SJCRH30 (cell line): ENCODE measurements around the gene FAR2. TPM values are rescaled to one million over a fixed set of nuclear protein-coding genes. Genes with fewer than 3 reads are reported as not detected.
"Not testable (repeated sequence)": the region's sequence is repeated elsewhere in the genome, so short reads cannot be mapped to it uniquely, and the experiment has no call there.

Experiments used
- DNase-seq, 2 experiments: peaks; one replicate each; pipeline ENCODE4 v3.0.0-alpha.2; 2015 to 2020
- H3K27ac ChIP-seq: fragments of 250-450 bp; sonication (Bioruptor Pico); 2 replicates; pipeline ENCODE4 v1.5.1; 2020; ENCODE audit warnings: mild to moderate bottlenecking, moderate library complexity
- H3K27me3 ChIP-seq: fragments of 250-450 bp; sonication (Bioruptor Pico); 2 replicates; pipeline ENCODE4 v1.5.1; 2020; ENCODE audit warnings: mild to moderate bottlenecking, moderate library complexity
- H3K36me3 ChIP-seq: fragments of 250-450 bp; sonication (Bioruptor Pico); 2 replicates; pipeline ENCODE4 v1.5.1; 2020; ENCODE audit warnings: mild to moderate bottlenecking, moderate library complexity
- H3K4me1 ChIP-seq: fragments of 250-450 bp; sonication (Bioruptor Pico); 2 replicates; pipeline ENCODE4 v1.5.1; 2020; ENCODE audit warnings: mild to moderate bottlenecking, moderate library complexity
- H3K4me3 ChIP-seq: fragments of 250-450 bp; sonication (Bioruptor Pico); 2 replicates; pipeline ENCODE4 v1.5.1; 2020; ENCODE audit warnings: mild to moderate bottlenecking, moderate library complexity
- H3K9me3 ChIP-seq: fragments of 250-450 bp; sonication (Bioruptor Pico); replicated peaks from 2 replicates; pipeline ENCODE4 v1.5.1; 2020; ENCODE audit warnings: mild to moderate bottlenecking, moderate library complexity
- total RNA-seq: library from RNA; depleted of rRNA; stranded (reverse); fragments of >200 nt; shearing (Covaris generic); gene quantifications from 2 replicates; pipeline ENCODE4 v1.2.3, GENCODE V29; 2014

The FAR2 gene
- total RNA-seq, 1 experiment from 2014 or later: 19.1 TPM

- H3K36me3 ChIP-seq: no peaks in the 10 kb centered on the region
- no peak overlapping the region for H3K4me3 ChIP-seq
- no peak for DNase-seq
- H3K9me3 ChIP-seq: no peaks in the 10 kb centered on the region
- H3K27ac ChIP-seq: no peak overlapping the region
- peaks cover 4% of the 10 kb centered on the region; the same call in 1 of the 2 replicates for H3K4me1 ChIP-seq
- no peaks in the 10 kb centered on the region for H3K27me3 ChIP-seq
These were observed 15.7 kb downstream of the FAR2 start for GRCh38 chr12:29164477-29165393.

DNA sequence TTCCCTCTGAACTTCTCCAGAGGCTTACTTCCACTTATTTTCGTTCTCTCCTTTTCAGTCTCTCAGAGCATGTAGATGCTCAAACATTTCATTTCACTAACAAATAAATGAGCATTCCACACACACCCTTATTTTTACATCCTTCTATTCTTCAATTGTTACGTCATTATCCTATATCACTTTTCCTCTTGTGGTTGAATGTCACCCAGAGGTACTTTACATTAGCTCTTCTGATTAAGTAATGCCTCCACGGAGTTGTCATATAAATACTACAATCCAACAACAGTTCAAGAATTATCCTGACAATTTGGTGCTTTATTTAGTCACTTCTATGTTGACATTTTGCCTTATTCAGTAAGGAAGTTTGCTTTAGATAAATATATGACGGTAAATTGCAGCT lies 18.4 kb downstream of the FAR2 start:
- DNase-seq: no peak
- Histone ChIP-seq H3K4me3 (no peak overlapping the region), H3K36me3 (no peaks in the 10 kb centered on the region)

DNA sequence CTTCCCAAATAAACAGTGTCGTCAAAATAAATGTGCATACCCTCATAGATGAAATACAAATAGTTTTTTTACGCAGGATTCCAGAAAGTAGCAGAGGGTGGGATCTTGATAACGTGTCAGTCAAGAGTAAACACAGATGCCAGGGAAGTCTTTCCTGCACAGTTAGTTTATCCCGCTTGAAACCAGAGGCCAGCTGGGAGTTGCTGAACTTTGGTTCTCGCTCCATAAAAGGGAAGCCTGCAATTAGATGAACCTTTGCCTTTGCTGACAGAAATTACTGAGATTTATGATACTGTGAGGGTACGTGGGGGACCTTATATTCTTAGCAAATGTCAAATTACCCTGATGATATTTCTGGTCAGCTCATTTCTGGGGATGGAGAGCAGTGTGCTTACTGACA lies 18.9 kb downstream of the FAR2 start:
- no peak overlapping the region for H3K4me3 ChIP-seq
- DNase-seq: no peak
- no peaks in the 10 kb centered on the region for H3K27me3 ChIP-seq
- no peaks in the 10 kb centered on the region for H3K36me3 ChIP-seq
- no peak overlapping the region for H3K27ac ChIP-seq
- H3K4me1 ChIP-seq: peaks cover 4% of the 10 kb centered on the region; the same call in 1 of the 2 replicates
- no peaks in the 10 kb centered on the region for H3K9me3 ChIP-seq

More for the DNA sequence above, 18.4 kb downstream of the FAR2 start:
- Histone ChIP-seq H3K4me1 (peaks cover 4% of the 10 kb centered on the region; the same call in 1 of the 2 replicates), H3K9me3 (no peaks in the 10 kb centered on the region), H3K27me3 (no peaks in the 10 kb centered on the region), H3K27ac (no peak overlapping the region)

DNA sequence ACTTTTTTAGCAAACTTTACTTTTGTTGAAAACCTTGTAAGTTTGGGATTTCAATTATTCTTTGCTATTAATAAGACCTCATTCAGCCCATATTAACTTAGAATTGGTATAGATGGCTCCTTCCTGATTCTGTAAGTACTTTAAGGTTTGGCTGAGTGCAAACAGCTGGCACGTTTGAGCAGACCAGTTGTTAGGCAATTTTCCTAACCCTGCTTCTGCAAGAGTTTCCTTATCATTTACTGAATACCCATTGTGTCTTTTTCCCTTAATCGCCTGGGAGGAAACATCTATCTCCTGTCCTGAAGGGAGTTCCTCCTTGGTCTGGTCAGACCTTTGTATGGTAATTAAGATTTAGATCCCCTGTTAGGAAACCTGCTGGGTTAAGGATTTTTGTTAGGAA lies 20.9 kb downstream of the FAR2 start:
- not testable (repeated sequence) for H3K27me3 ChIP-seq, H3K4me3 ChIP-seq, DNase-seq, H3K27ac ChIP-seq, H3K9me3 ChIP-seq, H3K36me3 ChIP-seq, H3K4me1 ChIP-seq

DNA sequence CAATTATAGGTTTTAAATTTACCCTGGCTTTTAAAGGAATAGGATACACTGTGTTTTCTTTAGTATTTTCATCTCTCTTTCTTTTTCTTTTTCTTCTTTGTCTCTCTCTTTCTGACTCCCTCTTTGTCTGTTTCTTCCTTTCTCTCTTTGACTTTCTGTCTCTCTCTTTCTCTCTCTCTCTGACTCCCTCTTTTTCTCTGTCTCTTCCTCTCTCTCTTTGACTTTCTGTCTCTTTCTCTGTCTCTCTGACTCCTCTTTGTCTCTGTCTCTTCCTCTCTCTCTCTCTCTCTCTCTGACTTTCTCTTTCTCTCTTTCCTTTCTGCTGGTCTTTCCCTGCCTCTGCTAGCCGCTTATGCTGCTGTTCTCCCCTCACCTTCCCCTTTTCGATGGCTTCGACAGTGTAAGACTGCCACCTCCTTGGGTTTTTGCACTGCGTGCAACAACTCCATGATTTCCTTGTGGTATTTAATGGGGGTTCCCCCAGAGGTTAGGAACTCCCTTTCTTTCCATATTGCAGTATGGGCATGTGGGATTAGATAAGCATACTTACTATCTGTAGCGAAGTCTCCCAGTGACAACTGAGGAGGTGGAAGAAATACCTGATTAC lies 21.5 kb downstream of the FAR2 start:
- not testable (repeated sequence) for H3K4me3 ChIP-seq, H3K4me1 ChIP-seq, H3K27ac ChIP-seq, H3K36me3 ChIP-seq, H3K27me3 ChIP-seq, H3K9me3 ChIP-seq, DNase-seq

GRCh38 chr12:29171421-29172258 lies 22.6 kb downstream of the FAR2 start:
- H3K27me3 ChIP-seq: no peaks in the 10 kb centered on the region
- no peak overlapping the region for H3K4me3 ChIP-seq
- no peaks in the 10 kb centered on the region for H3K4me1 ChIP-seq
- no peaks in the 10 kb centered on the region for H3K9me3 ChIP-seq
- no peaks in the 10 kb centered on the region for H3K36me3 ChIP-seq
- no peak overlapping the region for H3K27ac ChIP-seq
- no peak for DNase-seq

DNA sequence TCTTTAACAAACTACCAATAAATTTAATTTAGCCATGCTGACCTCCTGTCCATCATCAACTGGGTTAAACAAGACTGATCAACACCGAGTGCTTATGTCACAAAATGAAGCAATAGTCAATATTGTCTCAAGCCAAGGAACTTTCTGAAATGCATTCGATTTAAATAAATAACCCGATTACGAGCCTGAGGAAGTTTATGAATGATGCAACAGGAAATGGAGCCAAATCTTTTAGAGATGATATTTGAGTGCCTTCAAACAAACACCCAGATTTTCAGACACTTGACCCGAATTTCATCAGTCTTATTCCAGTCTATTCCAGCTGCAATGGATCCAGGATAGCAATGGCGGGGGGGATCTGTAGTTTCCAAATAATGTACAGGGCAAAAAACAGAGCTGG lies 27.9 kb downstream of the FAR2 start:
- DNase-seq: no peak
- no peaks in the 10 kb centered on the region for H3K36me3 ChIP-seq

DNA sequence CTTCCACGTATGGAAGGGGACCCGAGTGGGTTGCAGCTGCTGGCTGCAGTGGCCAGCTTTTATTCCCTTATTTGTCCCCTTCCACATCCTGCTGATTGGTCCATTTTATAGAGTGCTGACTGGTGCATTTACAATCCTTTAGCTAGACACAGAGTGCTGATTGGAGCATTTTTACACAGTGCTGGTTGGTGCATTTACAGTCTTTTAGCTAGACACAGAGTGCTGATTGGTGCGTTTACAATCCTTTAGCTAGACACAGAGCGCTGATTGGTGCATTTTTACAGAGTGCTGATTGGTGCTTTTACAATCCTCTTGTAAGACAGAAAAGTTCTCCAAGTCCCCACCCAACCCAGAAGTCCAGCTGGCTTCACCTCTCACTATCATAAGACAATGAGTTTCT lies 33.2 kb downstream of the FAR2 start:
- H3K36me3 ChIP-seq, DNase-seq, H3K4me1 ChIP-seq, H3K27me3 ChIP-seq, H3K27ac ChIP-seq, H3K4me3 ChIP-seq, H3K9me3 ChIP-seq: not testable (repeated sequence)

More for the DNA sequence above, 27.9 kb downstream of the FAR2 start:
- Histone ChIP-seq H3K9me3 (no peaks in the 10 kb centered on the region), H3K4me1 (no peaks in the 10 kb centered on the region), H3K27ac (no peak overlapping the region), H3K4me3 (no peak overlapping the region), H3K27me3 (no peaks in the 10 kb centered on the region)

DNA sequence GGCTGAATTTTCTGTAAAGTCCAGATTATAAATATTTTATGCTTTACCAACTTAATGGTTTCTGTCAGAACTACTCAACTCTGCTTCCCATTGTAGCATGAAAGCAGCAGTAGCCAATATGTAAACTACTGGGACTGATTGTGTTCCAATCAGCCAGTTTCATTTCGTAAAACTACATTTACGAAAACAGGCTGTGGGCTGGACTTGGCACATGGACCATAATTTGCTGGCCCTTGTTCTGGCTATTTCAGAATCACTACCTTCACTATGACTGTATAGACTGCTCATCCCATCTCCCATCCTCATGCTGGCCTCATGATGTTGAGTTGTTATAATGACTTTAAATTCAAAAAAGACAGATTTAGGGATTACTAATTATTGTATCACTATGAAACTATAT lies 38.7 kb downstream of the FAR2 start:
- Histone ChIP-seq H3K4me1 (no peaks in the 10 kb centered on the region), H3K27ac (no peak overlapping the region), H3K9me3 (no peaks in the 10 kb centered on the region; the same call in 1 of the 2 replicates), H3K4me3 (no peak overlapping the region), H3K36me3 (no peaks in the 10 kb centered on the region), H3K27me3 (no peaks in the 10 kb centered on the region)
- no peak for DNase-seq

GRCh38 chr12:29191267-29191850 lies 42.3 kb downstream of the FAR2 start:
- Histone ChIP-seq H3K36me3 (no peaks in the 10 kb centered on the region), H3K27me3 (no peaks in the 10 kb centered on the region)

DNA sequence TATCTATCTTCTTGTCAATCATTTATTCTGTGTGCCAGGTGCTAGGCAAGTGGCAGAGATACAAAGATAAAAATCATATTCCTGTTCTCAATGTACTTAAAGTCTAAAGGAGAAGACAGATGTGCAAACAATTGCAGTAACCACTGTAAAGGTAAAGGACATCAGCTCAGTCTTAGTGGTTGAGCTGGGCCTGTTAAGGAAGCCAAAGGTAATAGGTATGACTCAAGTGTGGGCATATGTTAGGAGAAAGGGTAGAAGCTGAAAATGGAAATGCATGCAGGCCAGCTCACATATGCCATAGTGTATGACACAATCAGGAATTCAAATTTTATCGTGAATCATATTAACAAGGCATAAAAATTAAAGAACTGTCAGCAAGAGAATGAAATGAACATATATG lies 49.8 kb downstream of the FAR2 start:
- H3K36me3 ChIP-seq: no peaks in the 10 kb centered on the region
- no peak overlapping the region for H3K4me3 ChIP-seq
- no peak overlapping the region for H3K27ac ChIP-seq
- no peaks in the 10 kb centered on the region for H3K4me1 ChIP-seq
- DNase-seq: no peak
- H3K27me3 ChIP-seq: no peaks in the 10 kb centered on the region
- H3K9me3 ChIP-seq: no peaks in the 10 kb centered on the region

More at GRCh38 chr12:29191267-29191850, 42.3 kb downstream of the FAR2 start:
- no peak overlapping the region for H3K27ac ChIP-seq
- no peak for DNase-seq
- H3K9me3 ChIP-seq: no peaks in the 10 kb centered on the region
- no peak overlapping the region for H3K4me3 ChIP-seq
- H3K4me1 ChIP-seq: no peaks in the 10 kb centered on the region

- H3K9me3 ChIP-seq: no peaks in the 10 kb centered on the region
- no peak overlapping the region for H3K27ac ChIP-seq
- no peaks in the 10 kb centered on the region for H3K36me3 ChIP-seq
- H3K4me3 ChIP-seq: no peak overlapping the region
- no peaks in the 10 kb centered on the region for H3K4me1 ChIP-seq
- no peak for DNase-seq
- no peaks in the 10 kb centered on the region for H3K27me3 ChIP-seq
These were observed 51.5 kb downstream of the FAR2 start for GRCh38 chr12:29200586-29200985.

- Histone ChIP-seq H3K4me1 (no peaks in the 10 kb centered on the region), H3K9me3 (no peaks in the 10 kb centered on the region), H3K27ac (no peak overlapping the region), H3K4me3 (no peak overlapping the region), H3K36me3 (no peaks in the 10 kb centered on the region), H3K27me3 (no peaks in the 10 kb centered on the region)
- DNase-seq: no peak
These were observed 52.2 kb downstream of the FAR2 start for GRCh38 chr12:29201296-29201695.

DNA sequence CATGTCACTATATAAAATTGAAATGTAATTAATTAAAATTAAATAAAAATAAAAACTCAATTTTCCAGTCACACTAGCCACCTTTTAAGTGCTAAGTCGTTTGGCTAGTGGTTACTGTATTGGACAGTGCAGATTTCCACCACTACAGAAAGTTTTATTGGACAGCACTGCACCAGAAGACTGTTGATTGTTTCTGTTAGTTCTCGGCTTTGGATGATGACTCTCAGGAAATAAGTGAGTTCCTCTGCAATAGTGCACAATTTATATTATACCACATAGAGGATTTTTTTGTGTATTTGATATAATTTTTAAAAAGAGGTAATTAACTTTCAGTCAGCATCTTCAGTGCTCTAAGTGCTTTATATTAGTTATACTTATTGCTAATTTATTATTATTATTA lies 52.7 kb downstream of the FAR2 start:
- no peaks in the 10 kb centered on the region for H3K27me3 ChIP-seq
- H3K4me1 ChIP-seq: no peaks in the 10 kb centered on the region
- no peak overlapping the region for H3K27ac ChIP-seq
- H3K4me3 ChIP-seq: no peak overlapping the region
- no peak for DNase-seq
- no peaks in the 10 kb centered on the region for H3K36me3 ChIP-seq
- no peaks in the 10 kb centered on the region for H3K9me3 ChIP-seq
